BJ (cell line): ENCODE measurements around the gene ZNF324B. TPM values are rescaled to one million over a fixed set of nuclear protein-coding genes. Genes with fewer than 3 reads are reported as not detected.

ENCODE experiments used
- CTCF ChIA-PET: fragments of 350-600 bp; formaldehyde crosslinking; extraction: SDS; loops from one replicate; lab custom pipeline; 2021; ENCODE audit warnings: antibody characterized with exemption, inconsistent platforms; lab: Yijun Ruan, JAX
- POLR2A ChIA-PET: fragments of 300-600 bp; sonication (Branson Sonifier 250); formaldehyde crosslinking; extraction: SDS; loops from one replicate; lab custom pipeline; 2021; ENCODE audit warnings: antibody characterized with exemption; lab: Charles Lee
- DNase-seq: peaks from one replicate; pipeline ENCODE4 v3.0.0-alpha.2; 2011; ENCODE audit warnings: low read depth
- H3K27me3 ChIP-seq: 2 replicates; pipeline ENCODE4 v1.6.0; 2011; ENCODE audit warnings: low read length; ENCODE audit not compliant: control insufficient read depth, insufficient read depth
- H3K36me3 ChIP-seq: 2 replicates; pipeline ENCODE4 v1.5.1; 2011; ENCODE audit warnings: low read length; ENCODE audit not compliant: control insufficient read depth, insufficient read depth
- H3K4me3 ChIP-seq: 2 replicates; pipeline ENCODE4 v1.5.1; 2011; ENCODE audit warnings: low read depth, mild to moderate bottlenecking, control low read depth, low read length
- polyA plus RNA-seq: library from polyadenylated mRNA; depleted of rRNA; stranded (reverse); fragments of >200 nt; gene quantifications from 2 replicates; pipeline ENCODE4 v1.2.3, GENCODE V29; 2011
- TF ChIP-seq, protein P1 (sequence below): IDR thresholded peaks from 2 replicates; pipeline ENCODE4 v1.5.1; 2011; ENCODE audit warnings: low read depth, mild to moderate bottlenecking, control low read depth, inconsistent platforms, low read length, moderate library complexity; ENCODE audit not compliant: insufficient read depth

ZNF324B gene
- polyA plus RNA-seq, 1 experiment: 2.0 TPM

DNA sequence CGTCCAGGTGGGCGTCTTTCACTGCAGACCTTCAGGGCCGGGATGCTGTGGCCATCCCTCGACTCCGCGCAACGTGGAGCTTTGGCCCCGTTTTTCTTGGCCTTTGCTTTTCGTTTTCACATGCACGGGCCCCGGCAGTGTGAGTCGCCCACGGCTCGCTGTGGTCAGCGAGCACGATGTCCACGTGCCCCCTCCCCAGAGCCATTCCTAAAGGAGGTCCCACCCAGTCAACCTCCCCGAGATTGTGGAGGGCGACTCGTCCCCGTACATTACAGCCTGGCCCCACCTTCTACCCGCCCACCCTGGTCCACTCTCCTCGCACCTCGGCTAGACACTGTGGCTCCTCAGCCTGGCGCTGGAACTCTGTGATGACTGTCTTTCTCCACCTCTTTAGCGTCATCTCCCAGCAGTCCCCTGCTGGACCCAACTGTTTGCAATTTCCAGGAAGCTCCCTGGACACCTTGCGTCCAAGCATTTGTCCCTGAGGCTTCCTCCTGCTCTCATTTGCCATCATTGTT, 25.1 kb downstream of the ZNF324B start:
- CTCF ChIA-PET: no interaction called here
- POLR2A ChIA-PET: no interaction called here
- TF ChIP-seq, protein P1, sequence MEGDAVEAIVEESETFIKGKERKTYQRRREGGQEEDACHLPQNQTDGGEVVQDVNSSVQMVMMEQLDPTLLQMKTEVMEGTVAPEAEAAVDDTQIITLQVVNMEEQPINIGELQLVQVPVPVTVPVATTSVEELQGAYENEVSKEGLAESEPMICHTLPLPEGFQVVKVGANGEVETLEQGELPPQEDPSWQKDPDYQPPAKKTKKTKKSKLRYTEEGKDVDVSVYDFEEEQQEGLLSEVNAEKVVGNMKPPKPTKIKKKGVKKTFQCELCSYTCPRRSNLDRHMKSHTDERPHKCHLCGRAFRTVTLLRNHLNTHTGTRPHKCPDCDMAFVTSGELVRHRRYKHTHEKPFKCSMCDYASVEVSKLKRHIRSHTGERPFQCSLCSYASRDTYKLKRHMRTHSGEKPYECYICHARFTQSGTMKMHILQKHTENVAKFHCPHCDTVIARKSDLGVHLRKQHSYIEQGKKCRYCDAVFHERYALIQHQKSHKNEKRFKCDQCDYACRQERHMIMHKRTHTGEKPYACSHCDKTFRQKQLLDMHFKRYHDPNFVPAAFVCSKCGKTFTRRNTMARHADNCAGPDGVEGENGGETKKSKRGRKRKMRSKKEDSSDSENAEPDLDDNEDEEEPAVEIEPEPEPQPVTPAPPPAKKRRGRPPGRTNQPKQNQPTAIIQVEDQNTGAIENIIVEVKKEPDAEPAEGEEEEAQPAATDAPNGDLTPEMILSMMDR: no peak
- peak overlapping the region; percentile 62 for H3K4me3 ChIP-seq
- no peaks in the 10 kb centered on the region for H3K27me3 ChIP-seq
- peaks cover 19% of the 10 kb centered on the region for H3K36me3 ChIP-seq
- no peak for DNase-seq

DNA sequence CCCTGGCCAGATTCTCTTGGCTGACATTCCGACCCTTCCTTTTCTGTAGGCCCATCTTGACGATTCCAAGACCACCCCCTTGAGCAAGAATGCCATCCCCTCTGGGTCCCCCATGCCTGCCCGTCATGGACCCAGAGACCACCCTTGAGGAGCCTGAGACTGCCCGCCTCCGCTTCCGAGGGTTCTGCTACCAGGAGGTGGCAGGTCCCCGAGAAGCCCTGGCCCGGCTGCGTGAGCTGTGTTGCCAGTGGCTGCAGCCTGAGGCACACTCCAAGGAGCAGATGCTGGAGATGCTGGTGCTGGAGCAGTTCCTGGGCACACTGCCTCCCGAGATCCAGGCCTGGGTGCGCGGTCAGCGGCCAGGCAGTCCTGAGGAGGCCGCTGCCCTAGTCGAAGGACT, 25.7 kb downstream of the ZNF324B start:
- H3K27me3 ChIP-seq: no peaks in the 10 kb centered on the region
- peaks cover 15% of the 10 kb centered on the region for H3K36me3 ChIP-seq
- TF ChIP-seq, protein P1: no peak
- POLR2A ChIA-PET: no interaction called here
- H3K4me3 ChIP-seq: no peak overlapping the region; the same call in 1 of the 2 replicates
- DNase-seq: no peak
- CTCF ChIA-PET: interaction anchor here (1.5 kb wide), 1 partner anchor 10 kb away, joined by 4 read pairs; no protein-coding TSS in a partner anchor

DNA sequence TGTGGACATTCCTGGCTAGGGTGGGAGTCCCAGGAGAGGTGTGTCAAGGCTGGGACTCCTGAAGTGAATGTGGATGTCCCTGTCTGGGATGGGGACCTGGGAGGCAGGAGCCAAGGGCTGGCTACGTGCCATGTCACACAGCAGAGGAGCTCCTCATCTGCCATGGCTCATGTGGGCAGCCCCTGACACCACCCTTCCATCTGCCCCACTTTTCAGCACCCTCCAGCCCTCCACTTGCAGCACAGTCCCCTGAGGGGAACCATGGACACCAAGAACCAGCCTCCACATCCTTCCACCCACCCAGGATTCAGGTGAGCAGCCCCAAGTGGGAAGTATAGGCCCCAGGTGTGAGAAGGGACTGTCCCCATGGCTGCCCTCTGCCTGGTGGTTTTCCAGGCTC, 26.4 kb downstream of the ZNF324B start:
- TF ChIP-seq, protein P1: no peak
- peaks cover 13% of the 10 kb centered on the region for H3K36me3 ChIP-seq
- POLR2A ChIA-PET: no interaction called here
- H3K4me3 ChIP-seq: no peak overlapping the region
- no peaks in the 10 kb centered on the region for H3K27me3 ChIP-seq
- CTCF ChIA-PET: interaction anchor here (1.5 kb wide), 1 partner anchor 9 kb away, joined by 4 read pairs; no protein-coding TSS in a partner anchor
- no peak for DNase-seq

DNA sequence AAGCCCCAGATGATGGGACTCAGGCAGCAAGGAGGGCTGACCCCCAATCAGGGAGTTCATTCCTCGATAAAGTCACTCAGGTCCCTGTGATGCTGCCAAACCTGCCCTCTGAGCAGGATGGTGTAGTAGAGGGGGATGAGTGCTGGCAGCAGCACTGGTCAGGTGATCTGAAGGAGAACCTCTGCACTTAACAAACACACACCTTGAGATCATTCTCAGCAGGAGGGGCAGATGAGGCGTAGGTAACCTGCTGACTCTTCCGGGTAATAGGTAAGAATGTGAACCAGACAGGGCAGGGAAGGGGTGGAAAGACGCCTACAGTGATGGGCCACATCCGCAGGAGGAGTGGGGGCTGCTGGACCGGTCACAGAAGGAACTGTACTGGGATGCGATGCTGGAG, 27.9 kb downstream of the ZNF324B start:
- DNase-seq: no peak
- TF ChIP-seq, protein P1: no peak
- CTCF ChIA-PET: no interaction called here

DNA sequence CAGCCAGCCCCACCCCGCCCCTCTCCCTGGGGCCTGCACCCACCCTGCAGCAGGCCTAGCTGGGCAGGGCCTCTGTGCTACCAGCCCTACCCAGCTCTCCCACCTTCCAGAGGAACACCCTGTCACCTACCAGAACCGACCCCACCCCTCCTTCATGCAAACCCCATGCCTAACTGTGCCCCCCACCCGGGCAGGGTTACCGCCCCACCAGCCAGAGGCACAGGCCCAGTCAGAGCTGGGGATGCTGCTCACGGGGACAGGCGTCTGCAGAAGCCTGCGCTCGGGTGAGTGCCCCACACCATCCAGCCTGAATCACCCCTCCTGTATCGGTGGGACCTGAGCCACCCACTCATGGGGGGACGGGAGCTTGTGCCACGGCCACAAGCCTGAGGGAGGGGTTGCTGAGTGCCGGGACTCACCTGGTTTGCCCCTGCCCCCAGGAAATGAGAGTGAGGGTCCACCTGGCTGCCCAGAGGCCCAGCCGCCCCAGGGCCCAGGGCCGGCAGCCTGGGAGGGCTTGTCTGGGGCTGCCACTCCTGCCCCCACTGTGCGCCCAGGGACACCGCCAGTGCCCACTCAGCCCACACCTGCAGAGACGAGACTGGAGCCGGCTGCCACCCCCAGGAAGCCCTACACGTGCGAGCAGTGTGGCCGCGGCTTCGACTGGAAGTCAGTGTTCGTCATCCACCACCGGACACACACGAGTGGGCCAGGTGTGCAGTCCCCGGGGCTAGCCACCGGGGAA, 28.5 kb downstream of the ZNF324B start:
- TF ChIP-seq, protein P1: no peak
- CTCF ChIA-PET: no interaction called here
- POLR2A ChIA-PET: no interaction called here
- no peaks in the 10 kb centered on the region for H3K27me3 ChIP-seq
- DNase-seq: no peak
- peaks cover 10% of the 10 kb centered on the region for H3K36me3 ChIP-seq
- H3K4me3 ChIP-seq: no peak overlapping the region

More for the DNA sequence above, 27.9 kb downstream of the ZNF324B start:
- Histone ChIP-seq H3K27me3 (no peaks in the 10 kb centered on the region), H3K4me3 (no peak overlapping the region), H3K36me3 (peaks cover 10% of the 10 kb centered on the region)
- POLR2A ChIA-PET: no interaction called here
